ENCODE measurements around the gene SAMD14. TPM values are rescaled to one million over a fixed set of nuclear protein-coding genes. Genes with fewer than 3 reads are reported as not detected.
A peak's percentile ranks its signal among the peaks of the same experiment; 100 is the strongest.
"Not testable (repeated sequence)": the region's sequence is repeated elsewhere in the genome, so short reads cannot be mapped to it uniquely, and the experiment has no call there.

Gene SAMD14
- total and polyA plus RNA-seq, 2 donors (not counting 1 experiment from before 2014, with no cell fraction given), result 2.1 to 3.8 TPM

- no peak overlapping the region for H3K9ac ChIP-seq (ENCODE audit: insufficient read depth, low read length)
Measured at GRCh38 chr17:50062293-50063243, 67.4 kb downstream of the SAMD14 start.

GRCh38 chr17:50061713-50062045, 68.3 kb downstream of the SAMD14 start:
- H2AFZ ChIP-seq (ENCODE audit: low read length); H3K9me3 ChIP-seq (ENCODE audit: control insufficient read depth, insufficient read depth, low read depth, low read length); H3K36me3 ChIP-seq (ENCODE audit: control insufficient read depth, insufficient read depth, low read length); H3K9ac ChIP-seq (ENCODE audit: insufficient read depth, low read length); H3K4me2 ChIP-seq (ENCODE audit: extremely low read depth, insufficient read depth, low read length); H3K4me3 ChIP-seq (replicated peaks in 1 of 4; ENCODE audit: control extremely low read depth in 1 of 4, insufficient read depth in 1 of 4, low read depth in 3 of 4, low read length in 4 of 4); H4K20me1 ChIP-seq (ENCODE audit: control insufficient read depth, extremely low read depth, insufficient read depth, low read length); DNase-seq (ENCODE audit: low read depth in 2 of 2); H3K27me3 ChIP-seq (ENCODE audit: control insufficient read depth, insufficient read depth, low read length): not testable (repeated sequence)
- peaks cover 85% of the 10 kb centered on the region for H3K79me2 ChIP-seq (ENCODE audit: control insufficient read depth, insufficient read depth, low read length)
- peaks cover 72% of the 10 kb centered on the region for H3K4me1 ChIP-seq (ENCODE audit: control insufficient read depth, extremely low read depth, insufficient read depth, low read length)
- peak overlapping the region; percentile 63 for H3K27ac ChIP-seq (ENCODE audit: insufficient read depth, low read length)

More at GRCh38 chr17:50062293-50063243, 67.4 kb downstream of the SAMD14 start:
- Histone ChIP-seq H3K36me3 (ENCODE audit: control insufficient read depth, insufficient read depth, low read length) (peaks cover 2% of the 10 kb centered on the region), H3K4me3 (replicated peaks in 1 of 4; ENCODE audit: control extremely low read depth in 1 of 4, insufficient read depth in 1 of 4, low read depth in 3 of 4, low read length in 4 of 4) (peak overlapping the region in 1 of 4 experiments; percentile 10), H3K4me2 (ENCODE audit: extremely low read depth, insufficient read depth, low read length) (no peak overlapping the region), H2AFZ (ENCODE audit: low read length) (no peak overlapping the region), H4K20me1 (ENCODE audit: control insufficient read depth, extremely low read depth, insufficient read depth, low read length) (no peaks in the 10 kb centered on the region), H3K9me3 (ENCODE audit: control insufficient read depth, insufficient read depth, low read depth, low read length) (no peaks in the 10 kb centered on the region), H3K27ac (ENCODE audit: insufficient read depth, low read length) (peak overlapping the region; percentile 62), H3K27me3 (ENCODE audit: control insufficient read depth, insufficient read depth, low read length) (no peaks in the 10 kb centered on the region), H3K79me2 (ENCODE audit: control insufficient read depth, insufficient read depth, low read length) (peaks cover 85% of the 10 kb centered on the region), H3K4me1 (ENCODE audit: control insufficient read depth, extremely low read depth, insufficient read depth, low read length) (peaks cover 69% of the 10 kb centered on the region)
- peak; percentile 75 to 89 for DNase-seq (ENCODE audit: low read depth in 2 of 2)
- TF ChIP-seq EZH2 (IDR thresholded peaks at IDR 0.05; ENCODE audit: low read length, missing control alignments) (no peak), CTCF (conservative IDR thresholded peaks at IDR 0.05 in 1 of 2, IDR thresholded peaks at IDR 0.05 in 1 of 2; ENCODE audit: low read depth in 1 of 2, low read length in 2 of 2) (no peak)

- no peaks in the 10 kb centered on the region for H3K9me3 ChIP-seq (ENCODE audit: control insufficient read depth, insufficient read depth, low read depth, low read length)
- H3K4me3 ChIP-seq (replicated peaks in 1 of 4; ENCODE audit: control extremely low read depth in 1 of 4, insufficient read depth in 1 of 4, low read depth in 3 of 4, low read length in 4 of 4), result peak overlapping the region in 1 of 4 experiments; percentile 20
- peaks cover 86% of the 10 kb centered on the region for H3K79me2 ChIP-seq (ENCODE audit: control insufficient read depth, insufficient read depth, low read length)
- no peak overlapping the region for H2AFZ ChIP-seq (ENCODE audit: low read length)
- peaks cover 72% of the 10 kb centered on the region for H3K4me1 ChIP-seq (ENCODE audit: control insufficient read depth, extremely low read depth, insufficient read depth, low read length)
- H3K36me3 ChIP-seq (ENCODE audit: control insufficient read depth, insufficient read depth, low read length), result peaks cover 2% of the 10 kb centered on the region
- no peak overlapping the region for H3K9ac ChIP-seq (ENCODE audit: insufficient read depth, low read length)
- peak; percentile 82 to 89 for DNase-seq (ENCODE audit: low read depth in 2 of 2)
- no peaks in the 10 kb centered on the region for H4K20me1 ChIP-seq (ENCODE audit: control insufficient read depth, extremely low read depth, insufficient read depth, low read length)
- TF ChIP-seq EZH2 (IDR thresholded peaks at IDR 0.05; ENCODE audit: low read length, missing control alignments), result no peak
- no peak for TF ChIP-seq CTCF (conservative IDR thresholded peaks at IDR 0.05 in 1 of 2, IDR thresholded peaks at IDR 0.05 in 1 of 2; ENCODE audit: low read depth in 1 of 2, low read length in 2 of 2)
- peak overlapping the region; percentile 63 for H3K27ac ChIP-seq (ENCODE audit: insufficient read depth, low read length)
- peak overlapping the region; percentile 71 for H3K4me2 ChIP-seq (ENCODE audit: extremely low read depth, insufficient read depth, low read length)
- no peaks in the 10 kb centered on the region for H3K27me3 ChIP-seq (ENCODE audit: control insufficient read depth, insufficient read depth, low read length)
Measured at GRCh38 chr17:50060951-50061712, 68.8 kb downstream of the SAMD14 start.

Other genes with a start within 250 kb of the SAMD14 start
- not detected in 2 replicates for gene DLX4, start 161.0 kb downstream of the SAMD14 start, total RNA-seq
- not detected in 2 replicates for gene DLX4, start 161.0 kb downstream of the SAMD14 start, polyA plus RNA-seq
- gene DLX3, start 134.9 kb downstream of the SAMD14 start, total RNA-seq, result not detected in 2 replicates
- gene DLX3, start 134.9 kb downstream of the SAMD14 start, polyA plus RNA-seq, result not detected in 2 replicates
- 89.1 and 269 TPM in 2 replicates for gene ITGA3, start 74.0 kb downstream of the SAMD14 start, total RNA-seq
- 67.3 and 76.6 TPM in 2 replicates for gene ITGA3, start 74.0 kb downstream of the SAMD14 start, polyA plus RNA-seq
- gene PDK2, start 34.8 kb downstream of the SAMD14 start, total RNA-seq, result 19.2 and 19.3 TPM in 2 replicates
- 41.0 and 44.6 TPM in 2 replicates for gene PDK2, start 34.8 kb downstream of the SAMD14 start, polyA plus RNA-seq
- gene PPP1R9B, start 20.5 kb upstream of the SAMD14 start, total RNA-seq, result 41.5 and 45.5 TPM in 2 replicates
- gene PPP1R9B, start 20.5 kb upstream of the SAMD14 start, polyA plus RNA-seq, result 22.1 and 26.0 TPM in 2 replicates
- gene SGCA, start 35.8 kb upstream of the SAMD14 start, total RNA-seq, result 4.1 and 4.3 TPM in 2 replicates
- gene SGCA, start 35.8 kb upstream of the SAMD14 start, polyA plus RNA-seq, result 1.4 and 1.6 TPM in 2 replicates
- gene COL1A1, start 71.5 kb upstream of the SAMD14 start, total RNA-seq, result 577 and 584 TPM in 2 replicates
- gene COL1A1, start 71.5 kb upstream of the SAMD14 start, polyA plus RNA-seq, result 541 and 604 TPM in 2 replicates
- under 0.01 TPM in 1 of 2 replicates, not detected in the other for gene TMEM92, start 144.3 kb upstream of the SAMD14 start, total RNA-seq
- gene TMEM92, start 144.3 kb upstream of the SAMD14 start, polyA plus RNA-seq, result 0.05 TPM in 2 replicates
- 32.9 and 43.9 TPM in 2 replicates for gene XYLT2, start 216.0 kb upstream of the SAMD14 start, total RNA-seq
- gene XYLT2, start 216.0 kb upstream of the SAMD14 start, polyA plus RNA-seq, result 11.3 and 12.7 TPM in 2 replicates
- gene MRPL27, start 243.0 kb upstream of the SAMD14 start, total RNA-seq, result 43.4 and 53.3 TPM in 2 replicates
- gene MRPL27, start 243.0 kb upstream of the SAMD14 start, polyA plus RNA-seq, result 113 and 142 TPM in 2 replicates
- gene EME1, start 243.1 kb upstream of the SAMD14 start, total RNA-seq, result 0.51 and 2.3 TPM in 2 replicates
- gene EME1, start 243.1 kb upstream of the SAMD14 start, polyA plus RNA-seq, result 2.7 and 9.3 TPM in 2 replicates